Measurements from ENCODE around the gene DACH1.

The DACH1 gene

GRCh38 chr13:71618159-71618558 lies 248.8 kb downstream of the DACH1 start:
- DNase-seq, result no peak

GRCh38 chr13:71617265-71617664 lies 249.7 kb downstream of the DACH1 start:
- DNase-seq, result no peak

- DNase-seq, result peak; percentile 32
Measured at GRCh38 chr13:71613066-71613745, 253.8 kb downstream of the DACH1 start.

GRCh38 chr13:71611292-71611691 lies 255.7 kb downstream of the DACH1 start:
- DNase-seq, result no peak

- DNase-seq, result no peak
Measured at GRCh38 chr13:71610876-71611275, 256.1 kb downstream of the DACH1 start.

- DNase-seq, result no peak
Measured at GRCh38 chr13:71609271-71609670, 257.7 kb downstream of the DACH1 start.

GRCh38 chr13:71607575-71607974 lies 259.4 kb downstream of the DACH1 start:
- no peak for DNase-seq

GRCh38 chr13:71606818-71607217 lies 260.2 kb downstream of the DACH1 start:
- DNase-seq, result no peak

- DNase-seq, result no peak
Measured at GRCh38 chr13:71605744-71606143, 261.3 kb downstream of the DACH1 start.

- DNase-seq, result no peak
Measured at GRCh38 chr13:71603255-71603654, 263.7 kb downstream of the DACH1 start.

- DNase-seq, result no peak
Measured at GRCh38 chr13:71602344-71602743, 264.7 kb downstream of the DACH1 start.

GRCh38 chr13:71597150-71597549 lies 269.9 kb downstream of the DACH1 start:
- DNase-seq, result no peak

- DNase-seq, result no peak
Measured at GRCh38 chr13:71596116-71596515, 270.9 kb downstream of the DACH1 start.

GRCh38 chr13:71593566-71593965 lies 273.4 kb downstream of the DACH1 start:
- no peak for DNase-seq

GRCh38 chr13:71591374-71591773 lies 275.6 kb downstream of the DACH1 start:
- no peak for DNase-seq

- no peak for DNase-seq
Measured at GRCh38 chr13:71590654-71591148, 276.3 kb downstream of the DACH1 start.

- DNase-seq, result no peak
Measured at GRCh38 chr13:71589032-71589431, 278.0 kb downstream of the DACH1 start.

- DNase-seq, result no peak
Measured at GRCh38 chr13:71587817-71588216, 279.2 kb downstream of the DACH1 start.

GRCh38 chr13:71587193-71587592 lies 279.8 kb downstream of the DACH1 start:
- no peak for DNase-seq

GRCh38 chr13:71583581-71583980 lies 283.4 kb downstream of the DACH1 start:
- DNase-seq, result no peak

- DNase-seq, result no peak
Measured at GRCh38 chr13:71580614-71581013, 286.4 kb downstream of the DACH1 start.

GRCh38 chr13:71578048-71578447 lies 289.0 kb downstream of the DACH1 start:
- no peak for DNase-seq

GRCh38 chr13:71577127-71577526 lies 289.9 kb downstream of the DACH1 start:
- DNase-seq, result no peak

- DNase-seq, result no peak
Measured at GRCh38 chr13:71576571-71576970, 290.4 kb downstream of the DACH1 start.

- DNase-seq, result no peak
Measured at GRCh38 chr13:71546881-71547280, 320.1 kb downstream of the DACH1 start.
